ENCODE results near the gene STAB2.
"Not testable (repeated sequence)": the region's sequence is repeated elsewhere in the genome, so short reads cannot be mapped to it uniquely, and the experiment has no call there.

The STAB2 gene

DNA sequence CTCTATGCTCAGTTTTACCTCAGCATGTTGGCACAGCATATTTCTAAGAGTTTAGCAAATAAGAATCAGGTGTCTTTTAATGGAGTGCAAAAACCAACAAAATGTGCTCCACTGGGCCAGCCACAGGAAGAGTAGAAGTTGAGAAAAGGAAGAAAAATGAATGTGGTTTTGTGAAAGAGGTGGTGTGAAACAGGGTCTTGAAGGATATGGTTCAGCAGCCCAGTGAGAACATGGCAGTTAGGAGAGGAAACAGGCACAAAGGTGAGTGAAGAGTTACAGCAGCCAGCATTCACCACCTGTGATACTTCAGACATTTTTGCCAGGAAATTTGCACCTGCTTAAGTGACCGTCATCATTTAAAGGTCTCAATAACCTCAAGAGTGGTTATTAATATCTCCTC is 2.4 kb downstream of the STAB2 start:
- DNase-seq: no peak

DNA sequence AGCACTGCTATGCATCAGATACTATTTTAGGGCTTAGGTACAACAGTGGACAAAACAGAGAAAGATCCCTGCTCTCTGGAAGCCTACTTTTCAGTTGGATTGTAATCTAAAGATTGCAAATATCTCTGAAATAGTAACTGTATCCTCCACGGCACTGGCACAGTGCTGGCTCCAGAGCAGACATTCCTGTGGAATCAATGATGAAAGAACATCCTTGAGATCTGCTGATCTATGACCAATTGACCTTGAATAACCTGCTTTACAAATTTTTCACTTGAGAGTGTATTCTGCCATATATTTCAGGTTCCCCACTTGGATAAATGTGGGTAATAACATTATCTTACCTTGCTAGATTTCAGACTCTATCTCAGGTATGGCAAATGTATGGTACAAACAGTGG is 3.2 kb downstream of the STAB2 start:
- no peak for DNase-seq

DNA sequence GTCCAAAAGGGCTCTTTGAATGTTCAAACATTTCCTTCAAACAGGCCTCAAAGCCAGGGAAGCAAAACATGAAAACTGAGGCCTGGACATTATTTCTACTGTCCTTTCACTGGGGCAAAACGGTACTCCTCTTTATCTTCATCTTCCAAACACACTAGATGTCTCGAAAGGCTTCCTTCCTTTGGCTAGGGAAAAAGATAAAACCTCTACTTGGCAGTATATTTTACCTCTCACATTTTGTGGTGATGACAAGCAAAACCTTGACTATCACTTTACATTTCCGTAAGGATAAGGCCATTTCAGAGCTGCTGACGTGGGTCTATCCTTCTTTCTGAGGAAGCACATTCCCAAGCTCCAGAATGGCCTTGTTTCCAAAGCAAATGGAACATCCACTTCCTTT is 9.9 kb downstream of the STAB2 start:
- no peak for DNase-seq

DNA sequence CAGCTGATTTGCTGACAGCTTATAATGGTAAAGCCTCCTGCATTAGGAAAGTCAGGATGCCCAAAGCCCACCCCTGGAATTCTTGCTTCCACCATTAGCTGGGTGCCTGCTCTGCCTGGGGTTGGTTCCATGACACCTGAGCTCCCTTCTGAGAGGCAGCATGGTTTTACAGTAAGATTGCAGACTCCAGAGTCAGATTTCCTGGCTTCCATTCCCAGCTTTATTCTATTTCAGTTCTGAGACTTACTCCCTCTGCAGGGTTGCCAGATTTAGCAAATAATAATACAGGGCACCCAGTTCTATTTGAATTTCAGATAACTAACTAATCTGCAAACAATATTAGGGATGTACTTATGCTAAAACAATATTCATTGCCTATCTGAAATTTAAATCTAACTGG is 12.2 kb downstream of the STAB2 start:
- DNase-seq: no peak

DNA sequence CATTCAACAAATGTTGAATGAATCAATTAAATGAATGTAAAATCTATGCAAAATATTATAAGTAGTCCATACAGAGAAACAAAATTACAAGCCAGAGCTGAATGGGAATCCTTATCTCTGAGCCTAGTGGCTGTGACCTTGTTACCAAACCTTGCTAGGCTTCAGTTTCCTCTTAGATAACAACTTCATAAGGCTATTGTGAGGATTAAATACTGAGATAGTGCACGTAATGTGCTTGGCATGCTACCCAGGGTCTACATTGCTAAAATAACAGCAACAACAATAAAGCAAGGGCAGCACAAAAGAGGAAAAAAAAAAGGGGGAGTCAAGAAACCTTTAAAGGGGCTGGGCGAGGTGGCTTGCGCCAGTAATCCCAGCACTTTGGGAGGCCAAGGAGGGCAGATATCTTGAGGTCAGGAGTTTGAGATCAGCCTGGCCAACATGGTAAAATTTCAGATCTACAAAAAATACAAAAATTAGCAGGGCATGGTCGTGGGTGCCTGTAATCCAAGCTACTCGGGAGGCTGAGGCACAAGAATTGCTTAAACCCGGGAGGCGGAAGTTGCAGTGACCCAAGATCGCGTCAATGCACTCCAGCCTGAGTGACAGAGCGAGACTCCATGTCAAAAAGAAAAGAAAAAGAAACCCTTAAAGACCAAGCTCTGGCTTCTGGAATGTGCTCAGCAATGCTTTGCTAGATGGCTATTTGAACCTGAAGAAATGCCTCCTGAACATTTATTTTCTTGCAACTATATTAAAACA is 14.1 kb downstream of the STAB2 start:
- no peak for DNase-seq

DNA sequence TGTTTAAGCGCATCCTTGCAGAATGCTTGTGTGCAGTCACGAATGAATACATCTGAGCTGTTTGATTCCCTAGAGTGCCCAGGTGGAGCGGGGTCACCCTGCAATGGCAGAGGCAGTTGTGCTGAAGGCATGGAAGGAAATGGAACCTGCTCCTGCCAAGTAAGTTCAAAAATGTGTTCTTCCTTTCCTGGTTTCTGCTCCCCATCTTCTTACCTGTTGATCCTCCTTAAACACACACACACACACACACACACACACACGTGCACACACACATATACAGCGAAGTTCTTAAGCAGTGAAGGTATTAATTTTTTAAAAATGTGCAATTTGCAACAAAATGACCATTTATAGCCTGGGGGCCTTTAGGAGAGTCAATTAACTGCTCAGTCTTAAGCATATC is 33.3 kb downstream of the STAB2 start:
- DNase-seq: no peak

DNA sequence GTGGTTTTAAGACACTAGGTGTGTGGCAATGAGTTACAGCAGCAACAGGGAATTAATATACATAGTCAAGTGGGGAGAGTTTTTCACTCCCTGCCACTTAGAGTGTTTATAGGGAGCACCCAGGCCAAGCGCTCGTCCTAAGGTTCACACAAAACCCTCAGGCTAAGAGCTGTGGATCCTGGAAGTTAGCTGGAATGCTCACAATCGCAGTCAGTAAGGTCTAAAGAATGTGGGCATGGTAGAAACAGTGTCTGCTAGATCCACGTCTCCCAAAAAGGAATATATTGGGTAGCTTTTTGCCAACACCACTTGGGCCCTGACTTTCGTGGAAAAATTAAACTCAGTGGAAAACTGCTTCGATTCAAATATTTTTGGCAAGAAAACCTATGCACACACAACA is 36.6 kb downstream of the STAB2 start:
- DNase-seq: no peak

DNA sequence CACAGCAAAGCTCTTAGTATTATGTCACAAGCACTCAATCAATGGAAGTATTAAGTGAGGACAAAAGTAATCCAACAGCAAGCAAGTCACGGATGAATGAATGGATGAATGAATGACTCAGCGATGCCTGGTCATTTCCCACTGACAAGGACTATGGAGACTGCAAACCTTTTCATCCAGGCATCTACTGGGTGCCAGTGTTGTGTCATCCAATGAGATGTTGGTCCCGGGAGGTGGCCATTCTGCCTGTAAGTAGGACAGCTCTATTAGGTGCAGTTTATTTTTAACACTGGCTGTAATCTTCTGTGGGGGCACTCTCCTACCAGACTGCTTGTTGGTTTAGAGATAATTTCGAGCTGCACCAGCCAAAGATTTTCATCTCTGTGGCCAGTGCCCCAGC is 39.4 kb downstream of the STAB2 start:
- no peak for DNase-seq

DNA sequence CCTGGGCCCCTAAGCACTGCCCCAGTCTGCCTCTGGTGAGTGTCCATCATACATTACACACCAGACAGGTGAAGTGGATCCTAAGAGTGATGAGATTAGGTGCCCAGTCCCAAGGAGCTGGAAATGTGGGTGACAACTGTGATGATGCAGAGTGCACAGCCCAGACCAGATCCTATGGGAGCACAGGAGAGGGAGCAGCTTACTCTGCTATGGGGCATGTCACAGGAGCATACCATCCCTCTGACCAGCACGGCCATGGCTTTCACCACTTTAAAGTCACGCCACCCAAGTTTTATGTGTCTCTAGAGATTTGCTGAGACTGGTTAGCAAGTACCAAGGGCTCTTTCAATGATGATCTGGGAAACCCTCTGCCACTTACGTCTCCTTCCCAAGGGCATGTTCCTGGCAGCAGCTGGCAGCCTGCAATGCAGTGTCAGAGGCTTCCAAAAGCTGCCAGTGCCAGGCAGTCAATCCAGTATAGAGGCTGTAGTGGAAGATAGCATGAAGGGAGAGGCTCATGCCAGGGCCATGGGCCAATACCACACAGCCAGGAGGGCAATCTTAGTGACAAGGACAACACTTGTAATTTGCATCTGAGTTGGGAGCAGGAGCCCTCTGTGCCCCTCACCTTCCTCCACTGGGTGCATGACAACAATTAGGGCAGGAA is 40.2 kb downstream of the STAB2 start:
- no peak for DNase-seq

DNA sequence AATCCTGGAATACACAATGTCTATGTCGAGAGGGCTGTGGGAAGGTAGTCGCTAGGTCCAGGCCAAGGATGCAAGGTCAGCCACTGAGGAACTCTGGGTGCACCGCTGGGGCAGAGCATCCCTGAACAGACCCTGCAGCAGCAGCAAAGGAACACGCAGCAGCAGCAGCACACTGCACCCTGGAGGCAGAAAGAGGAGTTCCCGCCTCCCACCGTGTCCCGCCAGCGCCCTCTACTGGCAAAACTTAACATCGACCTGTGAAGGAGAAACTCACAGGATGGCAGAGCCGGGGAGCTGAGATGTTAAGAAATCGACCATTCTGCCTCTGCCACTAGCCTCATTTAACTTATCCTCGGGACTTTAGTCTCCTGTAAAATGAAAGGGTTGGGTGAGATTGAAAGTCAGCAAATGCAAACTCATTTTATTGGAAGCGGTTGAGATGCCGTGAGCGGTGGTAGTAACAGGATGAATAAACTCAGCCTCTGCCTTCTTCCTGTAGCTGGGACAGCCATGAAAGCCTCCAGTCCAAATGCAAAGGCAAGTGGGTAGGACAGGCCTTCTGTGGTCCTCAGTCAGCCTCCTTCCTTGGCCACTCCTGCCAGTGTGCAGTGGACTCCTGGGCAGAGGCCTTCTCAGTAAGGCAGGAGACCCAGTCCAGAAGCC is 45.6 kb downstream of the STAB2 start:
- peak; percentile 18 for DNase-seq

DNA sequence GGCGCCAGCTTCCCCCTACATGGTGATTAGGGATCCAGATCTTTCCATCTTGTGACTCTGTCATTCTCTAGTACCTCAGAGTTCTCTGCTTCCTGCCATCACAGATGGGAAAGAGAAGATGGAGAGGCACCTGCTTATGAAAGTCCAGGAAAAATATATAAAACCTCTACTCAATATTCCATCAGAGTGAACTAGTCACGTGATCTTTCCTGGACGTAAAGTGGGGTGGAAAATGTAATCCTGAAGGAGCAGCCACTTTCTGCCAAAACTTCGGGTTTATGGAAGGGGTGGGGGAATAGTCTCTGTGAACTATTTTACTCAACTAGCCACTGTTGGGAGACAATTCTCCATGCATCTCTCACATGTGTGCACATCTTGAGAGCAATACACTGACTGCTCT is 47.7 kb downstream of the STAB2 start:
- DNase-seq: no peak

DNA sequence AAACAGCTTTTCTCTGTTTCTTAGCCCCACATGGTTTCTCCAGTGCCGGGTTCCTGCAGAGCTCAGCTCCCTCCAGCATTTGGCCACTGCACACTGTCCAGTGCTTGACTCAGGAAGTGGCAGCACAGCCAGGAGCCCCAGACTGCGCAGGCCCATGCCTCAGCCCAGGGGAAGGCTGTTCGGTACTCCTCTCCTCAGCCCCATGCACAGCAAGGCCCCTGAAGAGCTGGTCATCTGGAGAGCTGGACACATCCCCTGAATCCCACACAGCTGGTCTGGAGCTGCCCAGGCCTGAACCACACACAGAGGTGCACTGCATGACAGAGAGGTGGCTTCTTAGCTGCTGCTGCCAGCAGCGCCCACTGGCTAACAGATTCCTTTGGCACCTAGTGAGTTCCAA is 48.3 kb downstream of the STAB2 start:
- no peak for DNase-seq

DNA sequence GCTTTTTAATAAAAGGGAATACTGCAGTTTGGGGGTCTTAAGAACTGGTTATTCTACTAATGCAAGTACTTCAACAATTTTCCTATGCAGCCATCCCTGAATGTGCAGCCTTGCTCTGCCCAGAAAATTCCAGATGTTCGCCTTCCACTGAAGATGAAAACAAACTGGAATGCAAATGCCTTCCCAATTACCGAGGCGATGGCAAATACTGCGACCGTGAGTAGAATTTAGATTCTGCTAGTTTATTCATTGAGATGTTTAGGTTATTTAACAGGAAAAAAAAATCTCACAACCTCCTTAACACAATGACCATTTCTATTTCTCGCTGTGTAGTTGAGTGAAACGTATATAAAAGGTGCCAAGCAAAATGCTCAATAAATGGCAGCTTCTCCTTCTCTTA is 49.9 kb downstream of the STAB2 start:
- no peak for DNase-seq

DNA sequence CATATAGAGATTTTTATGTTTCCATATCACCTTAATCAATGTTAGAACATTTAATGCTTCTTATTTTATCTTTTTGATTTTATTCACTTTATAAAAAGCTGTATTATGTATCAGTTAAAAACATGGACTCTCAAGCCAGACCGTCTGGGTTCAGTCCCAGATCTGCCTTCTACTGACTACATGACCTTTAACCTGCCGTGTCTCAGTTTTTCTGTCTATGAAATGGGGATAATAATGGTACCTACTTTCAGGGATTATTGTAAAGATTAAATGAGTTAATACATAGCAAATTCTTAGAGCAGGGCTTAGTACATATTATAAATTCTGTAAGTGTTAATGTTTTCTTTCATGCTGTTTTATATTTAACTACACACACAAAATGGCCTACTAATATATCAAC is 50.4 kb downstream of the STAB2 start:
- no peak for DNase-seq

DNA sequence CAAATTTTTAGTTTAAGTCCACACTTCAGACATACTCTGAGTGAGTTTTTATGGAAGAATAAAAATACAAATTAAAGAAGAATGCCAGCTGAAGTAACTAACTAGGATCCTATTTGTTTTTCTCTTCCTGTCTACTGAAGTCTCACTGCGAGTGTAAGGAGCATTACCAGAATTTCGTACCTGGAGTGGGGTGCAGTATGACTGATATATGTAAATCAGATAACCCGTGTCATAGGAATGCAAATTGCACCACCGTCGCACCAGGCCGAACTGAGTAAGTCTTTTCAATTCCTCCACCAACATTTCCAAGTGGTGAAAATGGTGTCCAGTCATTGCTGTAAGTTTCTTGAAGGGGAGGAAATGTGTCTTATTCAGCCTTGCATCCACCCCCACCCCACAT is 52.9 kb downstream of the STAB2 start:
- DNase-seq: no peak

DNA sequence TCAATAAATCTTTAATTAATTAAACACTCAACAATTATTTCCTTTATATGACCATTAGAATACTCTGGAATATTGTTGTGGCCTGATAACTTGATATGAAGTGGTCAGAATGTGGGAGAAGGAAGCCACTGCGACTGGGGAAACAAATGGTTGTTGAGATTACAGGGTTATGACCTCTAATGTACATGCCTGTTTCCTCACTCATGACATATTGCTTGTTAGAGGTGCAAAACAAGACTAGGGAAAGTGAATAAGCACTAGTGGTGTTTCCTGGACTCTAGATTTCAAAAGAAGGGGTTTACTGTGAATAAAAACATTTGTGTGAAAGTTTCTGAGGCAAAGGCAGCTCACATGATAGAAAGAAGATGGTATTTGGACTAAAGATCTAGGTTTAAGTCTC is 53.3 kb downstream of the STAB2 start:
- DNase-seq: no peak

DNA sequence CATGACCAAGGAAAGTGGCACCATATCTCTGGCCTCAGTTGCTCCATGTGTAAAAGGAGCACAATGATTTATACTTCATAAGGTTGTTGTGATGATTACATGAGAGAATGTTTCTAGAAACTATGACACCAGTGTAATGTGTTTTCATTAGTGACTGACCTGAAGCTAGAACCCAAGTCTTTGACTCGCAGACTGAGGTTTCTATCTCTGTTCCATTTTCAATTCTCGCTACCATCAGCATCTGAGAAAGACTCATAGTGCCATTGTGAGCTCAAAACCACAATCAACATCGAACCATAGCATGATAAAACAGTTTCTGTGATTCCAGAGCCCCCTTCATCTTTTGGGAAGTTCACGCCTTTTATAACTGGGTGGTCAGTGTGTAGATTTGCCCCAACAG is 53.8 kb downstream of the STAB2 start:
- no peak for DNase-seq

DNA sequence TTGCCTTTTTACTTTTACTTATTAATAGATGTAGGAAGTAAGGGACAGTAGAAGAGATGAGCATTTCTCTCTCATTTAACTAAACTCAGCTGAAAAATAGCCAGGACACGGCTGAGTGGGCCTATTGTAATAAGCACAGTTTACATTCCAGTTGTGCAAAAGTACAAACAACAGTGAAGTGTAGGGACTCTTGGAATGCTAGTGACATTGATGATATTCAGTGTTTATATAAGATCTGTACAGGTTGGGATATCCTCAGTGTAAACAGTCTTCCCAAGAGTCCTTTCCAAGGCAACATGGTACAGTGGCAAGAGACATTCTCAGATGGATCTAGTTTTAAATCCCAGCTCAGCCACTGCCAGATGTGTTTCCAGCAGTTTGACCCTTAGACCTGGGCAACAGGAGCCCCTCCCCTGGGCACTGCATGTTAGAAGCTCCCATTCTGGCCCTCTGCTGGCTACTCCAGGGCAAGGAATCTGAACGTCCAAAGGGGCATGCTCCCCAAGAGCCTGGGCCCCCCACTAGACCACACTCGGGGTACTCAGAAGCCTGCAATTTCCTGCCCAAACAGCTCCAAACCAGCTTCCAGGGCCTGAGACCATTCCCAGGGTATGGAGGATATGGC is 55.3 kb downstream of the STAB2 start:
- DNase-seq: no peak

DNA sequence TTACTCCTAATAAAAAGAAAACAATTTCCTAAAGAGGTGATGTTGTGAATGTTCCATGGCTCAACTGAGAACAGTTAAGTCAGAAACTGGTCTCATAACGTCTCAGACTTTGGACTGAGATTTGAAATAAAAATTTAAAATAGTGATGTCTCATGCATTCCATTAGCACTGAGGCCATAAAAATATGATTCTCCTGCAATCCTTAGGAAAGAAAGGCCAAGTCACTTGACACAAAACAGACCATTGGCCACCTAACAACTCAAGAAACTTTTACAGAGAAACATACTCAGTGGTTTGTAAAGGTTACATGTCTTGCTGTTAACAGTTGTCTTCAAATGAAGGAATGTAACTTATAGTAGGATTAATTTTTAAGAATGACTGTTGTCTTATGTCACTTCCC is 58.1 kb downstream of the STAB2 start:
- no peak for DNase-seq

DNA sequence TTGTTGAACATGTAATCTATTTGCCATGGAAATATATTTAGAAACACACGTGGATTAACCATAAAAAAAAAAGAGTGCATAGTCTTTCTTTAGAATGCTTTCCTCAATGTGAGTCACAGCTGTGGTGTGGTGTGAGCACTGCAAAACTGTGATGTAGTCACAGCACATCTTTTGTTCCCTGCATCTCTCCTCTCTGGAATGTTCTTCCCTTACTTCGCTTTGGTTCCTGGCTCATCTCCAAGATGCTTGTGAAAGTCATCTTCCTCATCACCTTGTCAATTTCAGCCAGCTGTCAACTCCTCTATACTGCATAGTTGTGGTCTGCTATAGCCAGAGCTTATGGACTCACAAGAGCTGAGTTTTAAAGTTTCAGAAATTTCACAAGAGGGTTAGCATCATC is 60.2 kb downstream of the STAB2 start:
- no peak for DNase-seq

DNA sequence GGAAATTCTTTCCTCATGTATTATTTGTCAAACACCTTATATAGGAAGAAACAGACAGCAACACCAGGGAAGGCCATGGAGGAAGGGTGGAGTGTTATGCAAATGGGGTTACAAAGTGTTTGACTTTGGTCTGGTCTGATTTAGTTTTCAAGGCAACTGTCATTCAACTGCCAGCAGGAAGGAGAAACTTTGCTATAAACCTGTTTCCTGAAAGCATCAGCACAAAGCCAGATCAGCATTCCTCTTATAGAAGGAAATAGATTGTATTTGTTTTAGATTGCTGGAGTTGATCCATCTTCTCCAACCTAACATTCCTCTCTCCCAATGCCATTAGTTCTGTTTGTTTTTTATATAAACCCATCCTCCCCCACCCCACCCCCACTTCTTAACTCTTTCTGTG is 65.7 kb downstream of the STAB2 start:
- no peak for DNase-seq

DNA sequence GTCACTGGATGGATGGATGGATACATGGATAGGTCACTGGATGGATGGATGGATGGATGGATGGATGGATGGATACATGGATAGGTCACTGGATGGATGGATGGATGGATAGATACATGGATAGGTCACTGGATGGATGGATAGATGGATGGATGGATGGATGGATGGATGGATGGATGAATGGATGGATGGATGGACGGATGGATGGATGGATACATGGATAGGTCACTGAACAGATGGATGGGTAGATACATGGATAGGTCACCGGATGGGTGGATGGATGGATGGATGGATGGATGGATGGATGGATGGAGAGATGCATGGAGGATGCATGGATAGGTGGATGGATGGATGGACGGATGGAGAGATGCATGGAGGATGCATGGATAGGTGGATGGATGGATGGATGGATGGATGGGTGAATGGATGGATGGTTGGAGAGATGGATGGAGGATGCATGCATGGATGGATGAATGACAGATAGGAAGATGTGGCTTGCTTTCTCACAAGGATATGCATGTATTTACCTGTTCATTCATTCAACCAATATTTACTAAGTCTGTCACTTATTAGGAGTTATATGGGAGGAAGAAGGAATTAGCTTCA is 66.6 kb downstream of the STAB2 start:
- not testable (repeated sequence) for DNase-seq

DNA sequence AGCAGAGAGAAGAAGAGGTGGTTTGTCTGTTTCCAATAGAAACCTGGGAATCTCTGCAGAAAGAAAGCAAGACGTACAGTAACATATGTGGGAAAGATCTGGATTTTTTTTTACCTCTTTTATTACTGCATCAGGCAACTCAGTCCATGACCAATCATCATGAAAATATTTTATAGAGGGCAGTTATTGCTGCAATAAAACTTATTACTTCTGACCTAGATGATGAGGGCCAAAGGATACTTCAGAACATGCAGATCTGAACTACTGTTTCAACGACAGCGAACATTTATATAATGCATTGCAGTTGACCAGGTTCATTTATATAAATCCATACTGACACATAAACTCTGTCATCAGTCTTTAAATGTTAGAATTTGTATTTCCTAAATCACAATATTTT is 67.7 kb downstream of the STAB2 start:
- no peak for DNase-seq

DNA sequence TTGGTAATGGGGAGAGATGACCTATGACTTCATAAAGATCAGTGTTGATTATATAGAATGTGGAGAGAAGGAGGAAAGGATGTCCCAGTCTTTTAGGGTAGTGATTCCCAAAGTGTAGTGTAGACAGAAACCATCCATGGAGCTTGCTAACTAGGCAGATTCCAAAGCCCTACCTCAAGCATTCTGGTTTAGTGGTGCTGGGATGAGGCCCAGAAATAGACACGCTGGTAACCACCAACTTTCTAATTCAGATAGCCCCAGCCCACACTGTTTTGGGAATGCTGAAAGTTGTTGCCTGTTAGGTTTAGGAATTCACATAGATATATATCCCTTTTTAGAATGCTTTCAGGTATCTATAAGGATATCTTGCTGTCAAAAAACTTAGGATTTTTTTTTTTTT is 69.2 kb downstream of the STAB2 start:
- DNase-seq: no peak

Measured in NCI-H510A (cell line).